MM.1S (cell line): Measurements from ENCODE around the gene CCDC38.

Experiments used
- DNase-seq: peaks from one replicate; pipeline ENCODE4 v3.0.0-alpha.2; 2015
- H2AFZ ChIP-seq: fragments of 300-600 bp; sonication (generic); 2 replicates; pipeline ENCODE4 v1.6.0; 2016; ENCODE audit warnings: antibody characterized with exemption, low read length
- H3F3A ChIP-seq: fragments of 300-600 bp; sonication (generic); 2 replicates; pipeline ENCODE4 v1.6.1; 2016; ENCODE audit warnings: mild to moderate bottlenecking, antibody characterized with exemption, low read length, moderate library complexity, mixed read lengths; ENCODE audit not compliant: insufficient read depth
- H3K27ac ChIP-seq: fragments of 300-600 bp; sonication (generic); 2 replicates; pipeline ENCODE4 v1.5.1; 2016; ENCODE audit warnings: mild to moderate bottlenecking, low read length
- H3K27me3 ChIP-seq: fragments of 300-600 bp; sonication (generic); replicated peaks from 2 replicates; pipeline ENCODE4 v1.6.0; 2016; ENCODE audit warnings: low read length; ENCODE audit not compliant: insufficient read depth
- H3K36me3 ChIP-seq: fragments of 300-600 bp; sonication (generic); replicated peaks from 2 replicates; pipeline ENCODE4 v1.6.1; 2016; ENCODE audit warnings: mild to moderate bottlenecking, low read length, mixed read lengths; ENCODE audit not compliant: insufficient read depth
- H3K4me1 ChIP-seq: fragments of 300-600 bp; sonication (generic); 2 replicates; pipeline ENCODE4 v1.6.1; 2016; ENCODE audit warnings: low read length, mixed read lengths
- H3K4me2 ChIP-seq: fragments of 300-600 bp; sonication (generic); 2 replicates; pipeline ENCODE4 v1.6.0; 2016; ENCODE audit warnings: low read depth, low read length
- H3K4me3 ChIP-seq: fragments of 300-600 bp; sonication (generic); 2 replicates; pipeline ENCODE4 v1.5.1; 2016; ENCODE audit warnings: low read length, mixed read lengths
- H3K79me2 ChIP-seq: fragments of 300-600 bp; sonication (generic); 2 replicates; pipeline ENCODE4 v1.6.1; 2016; ENCODE audit warnings: mixed run types, low read length, mixed read lengths
- H3K9ac ChIP-seq: fragments of 300-600 bp; sonication (generic); 2 replicates; pipeline ENCODE4 v1.6.1; 2016; ENCODE audit warnings: low read length, mixed read lengths
- H3K9me2 ChIP-seq: fragments of 300-600 bp; sonication (generic); replicated peaks from 2 replicates; pipeline ENCODE4 v1.6.1; 2016; ENCODE audit warnings: mild to moderate bottlenecking, low read length, mixed read lengths; ENCODE audit not compliant: insufficient read depth
- H3K9me3 ChIP-seq: fragments of 300-600 bp; sonication (generic); replicated peaks from 2 replicates; pipeline ENCODE4 v1.6.1; 2016; ENCODE audit warnings: mild to moderate bottlenecking, low read length, mixed read lengths; ENCODE audit not compliant: insufficient read depth
- H4K20me1 ChIP-seq: fragments of 300-600 bp; sonication (generic); 2 replicates; pipeline ENCODE4 v1.6.1; 2016; ENCODE audit warnings: mild to moderate bottlenecking, low read length, moderate library complexity, mixed read lengths; ENCODE audit not compliant: insufficient read depth
- CTCF ChIP-seq: fragments of 300-600 bp; sonication (generic); IDR thresholded peaks from 2 replicates; pipeline ENCODE4 v1.5.1; 2016; ENCODE audit warnings: antibody characterized with exemption, low read length, mixed read lengths
- EZH2 ChIP-seq: fragments of 300-600 bp; sonication (generic); optimal IDR thresholded peaks from 2 replicates; pipeline ENCODE3; 2017; ENCODE audit warnings: low read depth, mild to moderate bottlenecking, antibody characterized with exemption, low read length, mixed read lengths
- EZH2phosphoT487 ChIP-seq: fragments of 300-600 bp; sonication (generic); IDR thresholded peaks from 2 replicates; pipeline ENCODE4 v1.6.1; 2018; ENCODE audit warnings: antibody characterized with exemption, low read length

CCDC38 gene

DNA sequence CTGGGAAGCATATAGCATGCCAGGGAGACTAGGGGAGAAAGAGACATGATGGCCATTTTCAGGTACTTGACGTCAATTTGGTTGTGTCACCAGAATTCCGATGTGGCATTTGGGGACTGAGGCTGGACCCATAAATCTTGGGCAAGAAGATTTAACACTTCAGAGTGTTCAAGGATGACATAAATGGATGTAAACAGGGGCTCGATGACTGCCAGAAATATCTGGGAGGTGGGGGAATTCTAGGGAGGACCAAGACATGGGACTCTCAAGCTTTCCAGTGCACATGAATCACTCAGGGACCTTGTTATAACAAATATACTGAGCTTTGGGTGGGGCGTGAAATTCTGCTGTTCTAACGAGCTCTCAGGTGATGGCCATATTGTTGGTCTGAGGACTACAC is 35.9 kb upstream of the CCDC38 start:
- no peak overlapping the region for H3K9ac ChIP-seq
- no peaks in the 10 kb centered on the region for H4K20me1 ChIP-seq
- no peak overlapping the region for H2AFZ ChIP-seq
- no peaks in the 10 kb centered on the region for H3K27me3 ChIP-seq
- peaks cover 8% of the 10 kb centered on the region for H3K4me1 ChIP-seq
- no peaks in the 10 kb centered on the region; the same call in 1 of the 2 replicates for H3F3A ChIP-seq
- H3K9me2 ChIP-seq, result no peaks in the 10 kb centered on the region
- no peak for DNase-seq
- H3K4me2 ChIP-seq, result no peak overlapping the region
- H3K4me3 ChIP-seq, result no peak overlapping the region
- no peaks in the 10 kb centered on the region for H3K9me3 ChIP-seq
- TF ChIP-seq EZH2, result no peak
- no peak for TF ChIP-seq EZH2phosphoT487
- TF ChIP-seq CTCF, result no peak
- no peaks in the 10 kb centered on the region for H3K36me3 ChIP-seq
- H3K27ac ChIP-seq, result no peak overlapping the region
- H3K79me2 ChIP-seq, result no peaks in the 10 kb centered on the region

DNA sequence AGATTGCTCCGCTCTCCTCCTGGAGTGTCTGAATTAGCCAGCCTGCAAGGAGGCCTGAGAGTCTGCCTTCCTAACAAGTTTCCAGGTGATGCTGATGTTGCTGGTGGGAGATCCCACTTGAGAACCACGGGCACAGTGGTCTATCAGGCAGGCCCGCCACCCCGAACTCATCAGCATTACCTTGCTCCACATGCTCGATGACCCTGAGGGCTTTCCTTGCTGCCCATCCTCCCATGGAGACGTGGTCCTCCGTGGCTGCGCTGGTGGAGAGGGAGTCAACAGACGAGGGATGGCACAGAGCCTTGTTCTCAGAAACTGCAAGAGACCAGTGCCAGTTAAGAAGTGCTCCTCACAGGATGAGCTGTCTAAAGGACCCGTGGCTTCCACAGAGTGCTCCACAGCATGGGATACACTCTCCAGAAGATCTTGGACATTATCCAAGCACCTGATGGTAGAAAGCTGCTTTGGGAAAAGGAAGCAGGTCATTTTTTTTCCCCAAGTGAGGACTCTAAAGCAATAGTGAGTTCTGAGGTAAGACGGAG is 35.4 kb upstream of the CCDC38 start:
- Histone ChIP-seq H3K36me3 (no peaks in the 10 kb centered on the region), H3K9ac (no peak overlapping the region), H3K9me3 (no peaks in the 10 kb centered on the region), H3K79me2 (no peaks in the 10 kb centered on the region), H3K9me2 (no peaks in the 10 kb centered on the region), H3F3A (peaks cover 5% of the 10 kb centered on the region), H2AFZ (no peak overlapping the region), H3K27me3 (no peaks in the 10 kb centered on the region), H3K4me2 (no peak overlapping the region), H3K4me1 (peaks cover 14% of the 10 kb centered on the region), H4K20me1 (no peaks in the 10 kb centered on the region), H3K4me3 (no peak overlapping the region), H3K27ac (no peak overlapping the region)
- TF ChIP-seq EZH2phosphoT487, result no peak
- TF ChIP-seq CTCF, result no peak
- no peak for TF ChIP-seq EZH2
- no peak for DNase-seq

DNA sequence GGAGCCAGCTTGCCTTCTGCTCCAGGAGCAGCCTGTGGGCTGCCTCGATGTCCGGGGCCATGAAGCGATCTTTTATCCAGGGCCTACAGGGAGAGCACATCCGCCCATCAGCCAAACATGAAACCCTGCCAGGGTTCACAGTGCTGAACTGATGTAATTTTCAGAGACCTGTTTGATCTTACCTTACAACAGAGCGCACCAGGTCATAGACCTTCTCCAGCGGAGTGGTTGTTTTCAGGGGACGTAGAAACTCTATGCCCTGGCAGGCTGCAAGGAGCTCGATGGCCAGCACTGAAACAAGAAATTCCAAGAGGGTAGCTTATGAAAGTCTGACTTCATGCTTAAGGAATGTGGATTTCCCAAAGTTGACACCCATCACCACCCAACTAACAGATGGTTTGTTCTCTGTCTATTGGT is 34.0 kb upstream of the CCDC38 start:
- DNase-seq, result no peak
- Histone ChIP-seq H4K20me1 (no peaks in the 10 kb centered on the region), H3K9me2 (no peaks in the 10 kb centered on the region), H2AFZ (no peak overlapping the region), H3K9ac (no peak overlapping the region), H3K27me3 (no peaks in the 10 kb centered on the region), H3K79me2 (no peaks in the 10 kb centered on the region), H3F3A (peaks cover 5% of the 10 kb centered on the region), H3K4me1 (peaks cover 21% of the 10 kb centered on the region), H3K9me3 (no peaks in the 10 kb centered on the region), H3K36me3 (no peaks in the 10 kb centered on the region), H3K4me2 (no peak overlapping the region), H3K4me3 (no peak overlapping the region), H3K27ac (no peak overlapping the region)
- no peak for TF ChIP-seq EZH2phosphoT487
- no peak for TF ChIP-seq EZH2

DNA sequence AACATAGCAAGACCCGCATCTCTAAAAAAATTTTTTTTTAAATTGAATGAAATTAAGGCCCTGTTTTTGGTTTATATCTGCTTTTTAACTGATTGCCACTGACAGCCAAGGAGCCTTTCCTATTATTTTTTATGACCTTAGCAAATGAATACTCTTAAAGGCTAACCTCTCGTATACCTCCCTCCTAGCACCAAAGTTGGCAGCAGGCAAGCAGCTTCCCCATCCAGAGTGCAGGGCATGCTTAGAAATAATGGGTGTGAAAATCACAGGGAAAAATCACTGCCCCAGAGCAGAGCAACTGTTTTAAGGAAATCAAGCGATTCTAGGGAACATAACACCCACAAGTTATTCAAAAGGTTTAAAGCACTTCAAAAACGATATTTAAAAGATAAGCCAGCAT is 33.1 kb upstream of the CCDC38 start:
- H4K20me1 ChIP-seq, result no peaks in the 10 kb centered on the region
- H3K9me3 ChIP-seq, result no peaks in the 10 kb centered on the region
- H2AFZ ChIP-seq, result no peak overlapping the region
- H3K36me3 ChIP-seq, result no peaks in the 10 kb centered on the region
- H3K27ac ChIP-seq, result no peak overlapping the region
- peaks cover 21% of the 10 kb centered on the region for H3K4me1 ChIP-seq
- no peak for DNase-seq
- no peak for TF ChIP-seq CTCF
- TF ChIP-seq EZH2, result no peak
- no peak for TF ChIP-seq EZH2phosphoT487
- H3K79me2 ChIP-seq, result no peaks in the 10 kb centered on the region
- H3K27me3 ChIP-seq, result no peaks in the 10 kb centered on the region
- no peak overlapping the region for H3K4me3 ChIP-seq
- H3K9ac ChIP-seq, result no peak overlapping the region
- no peaks in the 10 kb centered on the region for H3K9me2 ChIP-seq
- no peak overlapping the region for H3K4me2 ChIP-seq
- H3F3A ChIP-seq, result peaks cover 5% of the 10 kb centered on the region
